Measurements from ENCODE around the gene CLCN3.
"Not testable (repeated sequence)": the region's sequence is repeated elsewhere in the genome, so short reads cannot be mapped to it uniquely, and the experiment has no call there.

Gene CLCN3

DNA sequence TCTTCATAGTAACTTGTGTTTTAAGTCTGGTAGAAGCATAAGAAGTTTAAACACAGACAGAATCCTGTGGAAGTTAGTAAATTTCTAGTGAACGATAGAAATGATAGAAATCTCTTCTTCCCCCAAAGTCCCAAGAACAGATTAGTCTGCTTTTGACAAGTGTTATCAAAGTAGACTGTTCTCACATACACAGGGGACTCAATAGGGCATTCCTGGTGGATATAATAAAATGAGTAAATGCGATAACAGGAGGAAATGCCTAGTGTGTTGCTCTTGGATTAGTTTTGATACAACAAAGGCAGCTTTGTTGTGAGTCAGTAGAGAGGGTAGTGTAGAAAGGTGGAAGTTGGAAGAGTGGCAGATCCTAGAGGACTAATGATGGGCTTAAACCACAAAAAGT lies 43.5 kb downstream of the CLCN3 start:
- Histone ChIP-seq H3K4me3 (ENCODE audit: insufficient read length, low read depth) (no peak overlapping the region), H3K9me3 (ENCODE audit: insufficient read depth, low read length) (peaks cover 16% of the 10 kb centered on the region), H3K36me3 (ENCODE audit: insufficient read depth, insufficient read length, low read length) (no peaks in the 10 kb centered on the region), H3K9ac (ENCODE audit: insufficient read length, low read depth) (no peak overlapping the region), H3K4me1 (ENCODE audit: insufficient read depth, insufficient read length) (no peaks in the 10 kb centered on the region), H3K27me3 (ENCODE audit: insufficient read depth, insufficient read length) (no peaks in the 10 kb centered on the region)
- no peak for TF ChIP-seq SUZ12 (IDR thresholded peaks at IDR 0.05; ENCODE audit: extremely low read depth, insufficient read depth, insufficient read length)
- TF ChIP-seq ZNF274 (IDR thresholded peaks at IDR 0.05; ENCODE audit: low read depth, low read length) = no peak
- no peak for TF ChIP-seq YY1 (IDR thresholded peaks at IDR 0.05; ENCODE audit: insufficient read depth, insufficient read length)
- no peak for DNase-seq (ENCODE audit: low read depth, low spot score)

GRCh38 chr4:169664615-169665014 lies 44.2 kb downstream of the CLCN3 start:
- peaks cover 16% of the 10 kb centered on the region for H3K9me3 ChIP-seq (ENCODE audit: insufficient read depth, low read length)
- TF ChIP-seq SUZ12 (IDR thresholded peaks at IDR 0.05; ENCODE audit: extremely low read depth, insufficient read depth, insufficient read length) (no peak), YY1 (IDR thresholded peaks at IDR 0.05; ENCODE audit: insufficient read depth, insufficient read length) (no peak), ZNF274 (IDR thresholded peaks at IDR 0.05; ENCODE audit: low read depth, low read length) (no peak)
- DNase-seq (ENCODE audit: low read depth, low spot score) = no peak
- H3K27me3 ChIP-seq (ENCODE audit: insufficient read depth, insufficient read length) = no peaks in the 10 kb centered on the region
- H3K9ac ChIP-seq (ENCODE audit: insufficient read length, low read depth) = no peak overlapping the region
- no peaks in the 10 kb centered on the region for H3K4me1 ChIP-seq (ENCODE audit: insufficient read depth, insufficient read length)
- no peak overlapping the region for H3K4me3 ChIP-seq (ENCODE audit: insufficient read length, low read depth)
- no peaks in the 10 kb centered on the region for H3K36me3 ChIP-seq (ENCODE audit: insufficient read depth, insufficient read length, low read length)

DNA sequence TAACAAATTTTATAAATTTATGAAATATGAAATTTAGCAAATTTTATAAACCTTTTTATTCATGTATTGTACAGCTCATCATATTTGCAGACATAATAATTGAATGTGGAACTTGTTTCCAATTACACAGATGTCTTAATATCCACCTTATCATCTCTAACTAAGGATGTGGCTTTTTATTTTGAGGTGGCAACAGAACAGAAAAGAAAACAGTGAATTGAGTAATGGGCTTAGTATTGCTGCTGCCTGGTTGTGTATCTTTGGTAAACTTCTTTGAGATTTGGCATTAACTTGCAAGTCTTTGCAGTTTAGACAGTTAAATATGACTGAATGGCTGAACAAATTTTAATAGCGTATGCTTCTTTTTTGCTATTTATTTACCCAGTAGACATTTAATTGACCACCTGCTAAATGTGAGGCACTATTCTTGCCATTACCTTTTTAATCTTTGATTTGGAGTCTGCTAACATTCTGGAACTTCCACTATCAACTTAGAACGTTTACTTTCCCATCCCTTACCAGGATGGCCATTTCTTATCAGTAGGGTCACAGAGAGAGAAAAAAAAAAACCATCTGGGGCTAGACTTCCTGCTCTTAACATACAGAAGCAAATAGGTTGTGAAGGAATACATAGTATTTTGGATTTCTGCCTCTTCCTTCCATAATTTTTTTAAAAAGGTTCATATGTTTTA lies 44.8 kb downstream of the CLCN3 start:
- DNase-seq (ENCODE audit: low read depth, low spot score) = no peak
- Histone ChIP-seq H3K9me3 (ENCODE audit: insufficient read depth, low read length) (peaks cover 16% of the 10 kb centered on the region), H3K27me3 (ENCODE audit: insufficient read depth, insufficient read length) (no peaks in the 10 kb centered on the region), H3K4me3 (ENCODE audit: insufficient read length, low read depth) (no peak overlapping the region), H3K4me1 (ENCODE audit: insufficient read depth, insufficient read length) (no peaks in the 10 kb centered on the region), H3K9ac (ENCODE audit: insufficient read length, low read depth) (no peak overlapping the region), H3K36me3 (ENCODE audit: insufficient read depth, insufficient read length, low read length) (no peaks in the 10 kb centered on the region)
- TF ChIP-seq SUZ12 (IDR thresholded peaks at IDR 0.05; ENCODE audit: extremely low read depth, insufficient read depth, insufficient read length) = no peak
- no peak for TF ChIP-seq ZNF274 (IDR thresholded peaks at IDR 0.05; ENCODE audit: low read depth, low read length)
- TF ChIP-seq YY1 (IDR thresholded peaks at IDR 0.05; ENCODE audit: insufficient read depth, insufficient read length) = no peak

DNA sequence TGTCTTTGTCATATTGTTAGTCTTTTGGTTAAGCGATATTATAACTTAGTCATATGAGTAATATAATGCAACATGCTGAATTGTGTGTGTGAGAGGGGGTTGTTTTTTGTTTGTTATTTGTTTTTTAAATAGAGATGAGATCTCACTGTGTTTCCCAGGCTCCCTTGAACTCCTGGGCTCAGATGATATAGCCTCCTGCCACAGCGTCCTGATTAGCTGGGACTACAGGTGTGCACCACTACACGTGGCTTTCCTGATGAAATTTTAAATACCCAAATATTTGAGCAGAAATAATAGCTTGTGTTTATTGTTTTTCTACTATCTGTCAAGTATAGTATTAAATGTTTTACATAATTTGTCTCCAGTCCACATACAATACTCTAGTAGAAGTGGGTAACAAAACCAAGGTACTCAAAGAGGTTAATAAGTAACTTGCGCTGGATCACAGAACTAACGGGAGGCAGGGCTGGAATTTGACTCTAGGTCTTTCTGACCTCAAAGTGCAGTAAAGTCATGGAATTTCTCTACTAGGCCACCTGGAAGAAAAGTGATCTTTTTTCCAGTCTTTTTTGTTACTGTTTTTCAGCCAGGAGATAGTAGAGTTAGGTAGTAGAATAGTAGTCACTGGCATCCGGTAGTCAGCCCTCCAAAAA lies 47.8 kb downstream of the CLCN3 start:
- H3K9me3 ChIP-seq (ENCODE audit: insufficient read depth, low read length) = peaks cover 16% of the 10 kb centered on the region
- no peaks in the 10 kb centered on the region for H3K36me3 ChIP-seq (ENCODE audit: insufficient read depth, insufficient read length, low read length)
- no peak overlapping the region for H3K9ac ChIP-seq (ENCODE audit: insufficient read length, low read depth)
- TF ChIP-seq YY1 (IDR thresholded peaks at IDR 0.05; ENCODE audit: insufficient read depth, insufficient read length) = no peak
- no peak for TF ChIP-seq ZNF274 (IDR thresholded peaks at IDR 0.05; ENCODE audit: low read depth, low read length)
- no peak for TF ChIP-seq SUZ12 (IDR thresholded peaks at IDR 0.05; ENCODE audit: extremely low read depth, insufficient read depth, insufficient read length)
- no peak for DNase-seq (ENCODE audit: low read depth, low spot score)
- H3K4me1 ChIP-seq (ENCODE audit: insufficient read depth, insufficient read length) = no peaks in the 10 kb centered on the region
- no peaks in the 10 kb centered on the region for H3K27me3 ChIP-seq (ENCODE audit: insufficient read depth, insufficient read length)
- no peak overlapping the region for H3K4me3 ChIP-seq (ENCODE audit: insufficient read length, low read depth)

- Histone ChIP-seq H3K4me3 (ENCODE audit: insufficient read length, low read depth) (no peak overlapping the region), H3K27me3 (ENCODE audit: insufficient read depth, insufficient read length) (no peaks in the 10 kb centered on the region), H3K36me3 (ENCODE audit: insufficient read depth, insufficient read length, low read length) (peaks cover 8% of the 10 kb centered on the region), H3K9me3 (ENCODE audit: insufficient read depth, low read length) (peaks cover 5% of the 10 kb centered on the region; the same call in 1 of the 2 replicates), H3K9ac (ENCODE audit: insufficient read length, low read depth) (no peak overlapping the region), H3K4me1 (ENCODE audit: insufficient read depth, insufficient read length) (no peaks in the 10 kb centered on the region)
- no peak for DNase-seq (ENCODE audit: low read depth, low spot score)
- TF ChIP-seq YY1 (IDR thresholded peaks at IDR 0.05; ENCODE audit: insufficient read depth, insufficient read length) (no peak), SUZ12 (IDR thresholded peaks at IDR 0.05; ENCODE audit: extremely low read depth, insufficient read depth, insufficient read length) (no peak), ZNF274 (IDR thresholded peaks at IDR 0.05; ENCODE audit: low read depth, low read length) (no peak)
Observed at GRCh38 chr4:169675825-169676224, 55.4 kb downstream of the CLCN3 start.

DNA sequence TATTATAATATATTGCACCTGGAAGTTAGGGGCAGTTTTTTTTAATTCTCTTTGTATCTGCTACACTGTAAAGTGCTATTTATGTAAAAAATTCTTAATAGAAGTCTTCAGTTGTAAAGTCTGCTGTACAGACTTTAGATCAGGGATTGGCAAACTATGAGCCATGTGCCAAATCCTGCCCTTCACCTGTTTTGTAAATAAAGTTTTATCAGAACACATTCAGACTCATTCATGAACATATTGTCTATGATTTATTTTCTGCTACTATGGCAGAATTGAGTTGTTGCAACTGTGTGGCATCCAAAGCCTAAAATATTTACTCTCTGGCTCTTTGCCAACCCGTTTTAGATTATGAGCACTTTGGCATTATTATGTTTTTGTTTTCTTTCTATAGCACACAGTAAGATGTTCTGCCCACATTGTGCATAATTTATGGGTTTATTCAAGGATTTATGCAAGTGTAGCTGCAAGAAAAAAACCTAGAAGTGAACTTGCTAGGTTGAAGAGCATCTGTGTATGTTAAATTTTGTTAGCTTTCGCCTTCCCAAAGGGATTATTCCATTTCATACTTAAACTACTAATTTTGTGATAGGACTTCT lies 56.9 kb downstream of the CLCN3 start:
- Histone ChIP-seq H3K36me3 (ENCODE audit: insufficient read depth, insufficient read length, low read length) (peaks cover 8% of the 10 kb centered on the region), H3K27me3 (ENCODE audit: insufficient read depth, insufficient read length) (no peaks in the 10 kb centered on the region), H3K9me3 (ENCODE audit: insufficient read depth, low read length) (peaks cover 5% of the 10 kb centered on the region; the same call in 1 of the 2 replicates), H3K4me3 (ENCODE audit: insufficient read length, low read depth) (no peak overlapping the region), H3K4me1 (ENCODE audit: insufficient read depth, insufficient read length) (no peaks in the 10 kb centered on the region), H3K9ac (ENCODE audit: insufficient read length, low read depth) (no peak overlapping the region)
- TF ChIP-seq ZNF274 (IDR thresholded peaks at IDR 0.05; ENCODE audit: low read depth, low read length) = no peak
- TF ChIP-seq SUZ12 (IDR thresholded peaks at IDR 0.05; ENCODE audit: extremely low read depth, insufficient read depth, insufficient read length) = no peak
- no peak for TF ChIP-seq YY1 (IDR thresholded peaks at IDR 0.05; ENCODE audit: insufficient read depth, insufficient read length)
- DNase-seq (ENCODE audit: low read depth, low spot score) = no peak

DNA sequence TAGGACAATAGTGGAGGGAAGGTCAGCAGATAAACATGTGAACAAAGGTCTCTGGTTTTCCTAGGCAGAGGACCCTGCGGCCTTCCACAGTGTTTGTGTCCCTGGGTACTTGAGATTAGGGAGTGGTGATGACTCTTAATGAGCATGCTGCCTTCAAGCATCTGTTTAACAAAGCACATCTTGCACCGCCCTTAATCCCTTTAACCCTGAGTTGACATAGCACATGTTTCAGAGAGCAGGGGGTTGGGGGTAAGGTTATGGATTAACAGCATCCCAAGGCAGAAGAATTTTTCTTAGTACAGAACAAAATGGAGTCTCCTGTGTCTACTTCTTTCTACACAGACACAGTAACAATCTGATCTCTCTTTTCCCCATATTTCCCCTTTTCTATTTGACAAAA lies 58.1 kb downstream of the CLCN3 start:
- not testable (repeated sequence) for DNase-seq (ENCODE audit: low read depth, low spot score)

DNA sequence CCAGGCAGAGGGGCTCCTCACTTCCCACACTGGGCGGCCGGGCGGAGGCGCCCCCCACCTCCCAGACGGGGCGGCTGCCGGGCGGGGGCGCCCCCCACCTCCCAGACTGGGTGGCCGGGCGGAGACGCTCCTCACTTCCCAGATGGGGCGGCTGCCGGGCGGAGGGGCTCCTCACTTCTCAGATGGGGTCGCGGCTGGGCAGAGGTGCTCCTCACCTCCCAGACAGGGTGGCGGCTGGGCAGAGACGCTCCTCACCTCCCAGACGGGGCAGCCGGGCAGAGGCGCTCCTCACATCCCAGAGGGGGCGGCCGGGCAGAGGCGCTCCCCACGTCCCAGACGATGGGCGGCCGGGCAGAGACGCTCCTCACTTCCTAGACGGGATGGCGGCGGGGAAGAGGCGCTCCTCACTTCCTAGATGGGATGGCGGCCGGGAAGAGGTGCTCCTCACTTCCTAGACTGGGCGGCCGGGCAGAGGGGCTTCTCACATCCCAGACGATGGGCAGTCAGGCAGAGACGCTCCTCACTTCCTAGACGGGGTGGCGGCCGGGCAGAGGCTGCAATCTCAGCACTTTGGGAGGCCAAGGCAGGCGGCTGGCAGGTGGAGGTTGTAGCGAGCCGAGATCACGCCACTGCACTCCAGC lies 58.7 kb downstream of the CLCN3 start:
- DNase-seq (ENCODE audit: low read depth, low spot score); H3K27me3 ChIP-seq (ENCODE audit: insufficient read depth, insufficient read length); H3K9me3 ChIP-seq (ENCODE audit: insufficient read depth, low read length); H3K4me1 ChIP-seq (ENCODE audit: insufficient read depth, insufficient read length); H3K4me3 ChIP-seq (ENCODE audit: insufficient read length, low read depth); H3K9ac ChIP-seq (ENCODE audit: insufficient read length, low read depth): not testable (repeated sequence)
- peaks cover 12% of the 10 kb centered on the region for H3K36me3 ChIP-seq (ENCODE audit: insufficient read depth, insufficient read length, low read length)

More for the DNA sequence above, 58.1 kb downstream of the CLCN3 start:
- not testable (repeated sequence) for H3K9me3 ChIP-seq (ENCODE audit: insufficient read depth, low read length); H3K4me1 ChIP-seq (ENCODE audit: insufficient read depth, insufficient read length); H3K4me3 ChIP-seq (ENCODE audit: insufficient read length, low read depth); H3K27me3 ChIP-seq (ENCODE audit: insufficient read depth, insufficient read length); H3K9ac ChIP-seq (ENCODE audit: insufficient read length, low read depth); H3K36me3 ChIP-seq (ENCODE audit: insufficient read depth, insufficient read length, low read length)
